Activated CD8-positive, alpha-beta memory T cell treated with anti-CD3 and anti-CD28 coated beads, Interleukin-2, amount 50 U/mL, for 24 hours (primary cell): ENCODE data around the gene ACADVL.

ENCODE experiments used
- DNase-seq: peaks from one replicate; pipeline ENCODE4 v3.0.0-alpha.2; 2020; ENCODE audit errors: extremely low read depth

The ACADVL gene

GRCh38 chr17:7217113-7217987 is 2.4 kb upstream of the ACADVL start:
- no peak for DNase-seq

GRCh38 chr17:7218166-7218565 is 1.6 kb upstream of the ACADVL start:
- DNase-seq, result no peak

GRCh38 chr17:7218758-7219157 is 980 bp upstream of the ACADVL start:
- no peak for DNase-seq

GRCh38 chr17:7219229-7219811 is 418 bp upstream of the ACADVL start:
- no peak for DNase-seq

- no peak for DNase-seq
Observed at GRCh38 chr17:7220593-7221277, 997 bp downstream of the ACADVL start.

- no peak for DNase-seq
Observed at GRCh38 chr17:7221278-7222092, 1.7 kb downstream of the ACADVL start.

GRCh38 chr17:7222093-7222971 is 2.6 kb downstream of the ACADVL start:
- DNase-seq, result no peak

GRCh38 chr17:7222972-7223292 is 3.2 kb downstream of the ACADVL start:
- DNase-seq, result no peak

GRCh38 chr17:7223375-7223774 is 3.6 kb downstream of the ACADVL start:
- DNase-seq, result no peak

- no peak for DNase-seq
Observed at GRCh38 chr17:7224110-7224509, 4.4 kb downstream of the ACADVL start.

GRCh38 chr17:7224661-7225111 is 4.9 kb downstream of the ACADVL start:
- DNase-seq, result no peak

GRCh38 chr17:7225711-7226331 is 6.1 kb downstream of the ACADVL start:
- DNase-seq, result no peak

- no peak for DNase-seq
Observed at GRCh38 chr17:7226721-7227710, 7.3 kb downstream of the ACADVL start.

GRCh38 chr17:7228920-7229319 is 9.2 kb downstream of the ACADVL start:
- no peak for DNase-seq

GRCh38 chr17:7229504-7229903 is 9.8 kb downstream of the ACADVL start:
- DNase-seq, result no peak

GRCh38 chr17:7232114-7232513 is 12.4 kb downstream of the ACADVL start:
- no peak for DNase-seq

- no peak for DNase-seq
Observed at GRCh38 chr17:7233701-7234082, 14.0 kb downstream of the ACADVL start.

- DNase-seq, result peak; percentile 89
Observed at GRCh38 chr17:7234083-7234951, 14.6 kb downstream of the ACADVL start, which contains the start of gene DVL2. Gene DVL2 (minus strand): TSS chr17:7234517. CDS start chr17:7234262, 255 bp downstream.
